Sigmoid colon (tissue), 7 donors: ENCODE results near the gene TBC1D1. TPM values are rescaled to one million over a fixed set of nuclear protein-coding genes. Genes with fewer than 3 reads are reported as not detected.

Experiments
- DNase-seq: peaks from one replicate; pipeline ENCODE4 v3.0.0-alpha.2; 2019
- H3K27ac ChIP-seq, 4 donors: fragments of 200-600 bp; sonication (generic); one replicate each; pipeline ENCODE4 v1.5.1; 2016 to 2019; ENCODE audit warnings: mild to moderate bottlenecking in 1 of 4
- H3K27me3 ChIP-seq, 3 donors: fragments of 200-600 bp; sonication (generic); one replicate each; pipeline ENCODE4 v1.5.1; 2019; ENCODE audit warnings: mild to moderate bottlenecking in 1 of 3
- H3K36me3 ChIP-seq, 4 donors: fragments of 200-600 bp; sonication (generic); one replicate each; pipeline ENCODE4 v1.5.1; 2016 to 2019
- H3K4me1 ChIP-seq, 4 donors: fragments of 200-600 bp; sonication (generic); one replicate each; pipeline ENCODE4 v1.5.1; 2017 to 2019
- H3K4me3 ChIP-seq, 4 donors: fragments of 200-600 bp; sonication (generic); one replicate each; pipeline ENCODE4 v1.5.1; 2017 to 2019; ENCODE audit warnings: mild to moderate bottlenecking in 2 of 4, moderate library complexity in 1 of 4
- H3K9me3 ChIP-seq, 4 donors: fragments of 200-600 bp in 3 of 4; sonication (generic) in 3 of 4; one replicate each; pipeline versions ENCODE4 v1.5.1 to v1.6.1; 2013 to 2019
- EP300 ChIP-seq, 4 donors: sonication (generic); formaldehyde crosslinking; IDR thresholded peaks; one replicate each; pipeline ENCODE4 v1.6.1; 2017; ENCODE audit warnings: antibody characterized with exemption in 4 of 4
- POLR2A ChIP-seq, 2 donors: fragments of 450-650 bp; IDR thresholded peaks; one replicate each; pipeline ENCODE4 v1.6.1; 2016; ENCODE audit warnings: antibody characterized with exemption in 2 of 2, mild to moderate bottlenecking in 2 of 2, moderate library complexity in 2 of 2
- POLR2AphosphoS5 ChIP-seq, 4 donors: sonication (generic); formaldehyde crosslinking; IDR thresholded peaks; one replicate each; pipeline ENCODE4 v1.6.1; 2017; ENCODE audit warnings: antibody characterized with exemption in 4 of 4
- WGBS, 2 donors: extraction: QIAGEN DNeasy Blood & Tissue Kit; methylation state at CpG; one replicate each; pipeline ENCODE4 v1.1.7; 2013; 5-methylcytosine and 5-hydroxymethylcytosine counted together
- intact Hi-C: fragments of 100-400 bp; cut with DNase I; formaldehyde crosslinking; loops from one replicate; pipeline ENCODE4 v1.15.1; 2023
- polyA plus RNA-seq, 3 donors: library from polyadenylated mRNA; stranded (reverse); fragments of 200-250 nt; gene quantifications; one replicate each; pipeline ENCODE4 v1.2.3, GENCODE V29; 2013
- total RNA-seq, 4 donors: library from RNA; depleted of rRNA; stranded (reverse); fragments of >200 nt; gene quantifications; one replicate each; pipeline ENCODE4 v1.1.0, GENCODE V29; 2016
- TF ChIP-seq, protein P1 (sequence below), 4 experiments: fragments of 450-650 bp in 3 of 4; fragments of 200-600 bp in 1 of 4; IDR thresholded peaks; one replicate each; pipeline ENCODE4 v1.5.1; 2016 to 2019; ENCODE audit warnings: antibody characterized with exemption in 4 of 4, mild to moderate bottlenecking in 3 of 4, moderate library complexity in 2 of 4
- donor health status: healthy with polysubstance abuse.
- donor health status: Bipolar disorder and iron deficiency.
- donor health status: healthy.

TBC1D1 gene
- total and polyA plus RNA-seq, 7 donors: 31.2 to 450 (median 253) TPM

DNA sequence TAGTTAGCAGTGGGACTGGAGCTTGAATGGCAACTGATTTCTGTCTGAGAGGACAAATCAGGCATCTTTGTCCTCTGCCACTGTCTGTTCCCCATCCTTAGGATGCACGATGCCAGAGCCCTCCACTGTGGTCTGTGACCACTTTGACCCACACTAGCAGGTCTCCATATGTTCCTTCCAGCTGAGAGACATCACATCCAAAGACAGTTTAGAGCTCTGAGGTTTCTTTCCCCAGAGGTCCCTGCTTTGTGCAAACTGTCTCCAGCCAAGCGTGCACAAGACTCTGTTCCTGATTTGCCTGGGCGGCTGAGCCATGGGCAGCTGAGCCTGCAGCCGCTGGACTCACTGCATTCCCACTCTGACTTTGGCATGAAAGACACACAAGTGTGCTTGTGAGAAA is 167.3 kb downstream of the TBC1D1 start:
- Histone ChIP-seq H3K4me3 (no peak overlapping the region), H3K9me3 (no peaks in the 10 kb centered on the region), H3K36me3 (peaks cover 12 to 39% (median 20%) of the 10 kb centered on the region in 4 donors), H3K27ac (peak overlapping the region in 2 of 4 donors; percentile 84 to 86), H3K27me3 (no peaks in the 10 kb centered on the region), H3K4me1 (peaks cover 0 to 83% (median 67%) of the 10 kb centered on the region in 4 donors)
- intact Hi-C loops: loop anchor here (10.0 kb wide), 1 partner anchor 537 kb away; no protein-coding TSS in a partner anchor
- WGBS, 2 donors: 77 to 94% methylated on average over 4 of the region's 4 CpGs
- TF ChIP-seq POLR2AphosphoS5 (IDR thresholded peaks at IDR 0.05): no peak
- TF ChIP-seq, protein P1, sequence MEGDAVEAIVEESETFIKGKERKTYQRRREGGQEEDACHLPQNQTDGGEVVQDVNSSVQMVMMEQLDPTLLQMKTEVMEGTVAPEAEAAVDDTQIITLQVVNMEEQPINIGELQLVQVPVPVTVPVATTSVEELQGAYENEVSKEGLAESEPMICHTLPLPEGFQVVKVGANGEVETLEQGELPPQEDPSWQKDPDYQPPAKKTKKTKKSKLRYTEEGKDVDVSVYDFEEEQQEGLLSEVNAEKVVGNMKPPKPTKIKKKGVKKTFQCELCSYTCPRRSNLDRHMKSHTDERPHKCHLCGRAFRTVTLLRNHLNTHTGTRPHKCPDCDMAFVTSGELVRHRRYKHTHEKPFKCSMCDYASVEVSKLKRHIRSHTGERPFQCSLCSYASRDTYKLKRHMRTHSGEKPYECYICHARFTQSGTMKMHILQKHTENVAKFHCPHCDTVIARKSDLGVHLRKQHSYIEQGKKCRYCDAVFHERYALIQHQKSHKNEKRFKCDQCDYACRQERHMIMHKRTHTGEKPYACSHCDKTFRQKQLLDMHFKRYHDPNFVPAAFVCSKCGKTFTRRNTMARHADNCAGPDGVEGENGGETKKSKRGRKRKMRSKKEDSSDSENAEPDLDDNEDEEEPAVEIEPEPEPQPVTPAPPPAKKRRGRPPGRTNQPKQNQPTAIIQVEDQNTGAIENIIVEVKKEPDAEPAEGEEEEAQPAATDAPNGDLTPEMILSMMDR (IDR thresholded peaks at IDR 0.05): no peak
- TF ChIP-seq POLR2A (IDR thresholded peaks at IDR 0.05): no peak
- no peak for DNase-seq

- no peak for DNase-seq
- Histone ChIP-seq H3K27ac (peak overlapping the region in 3 of 4 donors; percentile 59 to 80 (median 73)), H3K4me3 (no peak overlapping the region), H3K36me3 (peaks cover 0 to 29% (median 6%) of the 10 kb centered on the region in 4 donors), H3K27me3 (no peaks in the 10 kb centered on the region), H3K4me1 (peaks cover 0 to 76% (median 58%) of the 10 kb centered on the region in 4 donors), H3K9me3 (no peaks in the 10 kb centered on the region)
- WGBS, 2 donors: 50 to 67% methylated on average over 4 of the region's 4 CpGs
- TF ChIP-seq POLR2AphosphoS5 (IDR thresholded peaks at IDR 0.05) (peak; percentile 32 to 67 (median 60)), POLR2A (IDR thresholded peaks at IDR 0.05) (no peak)
- intact Hi-C loops: loop anchor here (5.0 kb wide), 3 partner anchors 66 to 611 kb away; no protein-coding TSS in a partner anchor
Measured at GRCh38 chr4:38060829-38061431, 170.0 kb downstream of the TBC1D1 start.

DNA sequence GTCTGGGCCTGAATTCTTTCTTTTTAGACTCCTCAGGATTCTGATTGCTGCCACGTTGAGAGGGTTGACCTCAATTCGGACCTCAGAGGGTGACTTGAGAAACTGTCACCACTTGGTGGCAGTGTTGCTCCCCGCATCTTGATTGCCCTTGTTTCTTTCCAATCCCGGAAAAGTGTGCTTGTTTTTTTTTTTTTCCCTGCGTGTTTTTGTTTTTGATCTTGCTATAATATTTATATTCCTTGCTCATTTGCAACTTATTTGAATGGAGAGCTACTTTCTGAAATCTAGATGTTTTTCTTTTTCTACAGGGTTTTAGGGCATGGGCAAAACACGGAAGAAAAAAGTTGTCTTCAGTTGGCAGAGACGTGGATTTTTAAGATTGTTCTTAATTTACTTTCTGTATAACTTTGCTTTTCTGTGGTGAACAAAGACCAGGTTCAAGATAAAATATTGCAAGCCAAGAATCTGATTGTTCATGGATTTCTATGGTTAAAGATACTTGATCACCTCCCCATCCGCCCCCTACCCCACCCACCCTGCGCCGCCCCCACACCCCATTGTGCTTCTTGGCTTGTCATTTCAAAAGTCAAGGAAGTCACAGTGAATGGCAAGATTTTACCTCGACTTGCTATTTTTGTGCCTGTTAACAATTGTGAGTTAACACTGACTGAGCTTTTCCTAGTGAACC is 171.3 kb downstream of the TBC1D1 start:
- 5 to 22% methylated on average over 11 of the region's 11 CpGs for WGBS, 2 donors
- peak; percentile 90 for DNase-seq
- peaks cover 0 to 64% (median 45%) of the 10 kb centered on the region in 4 donors for H3K4me1 ChIP-seq
- intact Hi-C loops: loop anchor here (1.0 to 5.0 kb wide), 5 partner anchors 65 to 669 kb away; no protein-coding TSS in a partner anchor
- H3K9me3 ChIP-seq: no peaks in the 10 kb centered on the region
- H3K27me3 ChIP-seq: no peaks in the 10 kb centered on the region
- TF ChIP-seq, protein P1 (IDR thresholded peaks at IDR 0.05): peak; percentile 71 to 82 (median 77)
- TF ChIP-seq POLR2A (IDR thresholded peaks at IDR 0.05): no peak
- TF ChIP-seq POLR2AphosphoS5 (IDR thresholded peaks at IDR 0.05): peak in 2 of 4 donors; percentile 32 to 45
- TF ChIP-seq EP300 (IDR thresholded peaks at IDR 0.05): no peak
- H3K4me3 ChIP-seq: peak overlapping the region; percentile 5 to 31 (median 27)
- peaks cover 0 to 33% (median 5%) of the 10 kb centered on the region in 4 donors for H3K36me3 ChIP-seq
- H3K27ac ChIP-seq: peak overlapping the region; percentile 71 to 80 (median 73)

- WGBS, 2 donors: 30 to 70% methylated on average over 4 of the region's 4 CpGs
- no peak for DNase-seq
- no peaks in the 10 kb centered on the region for H3K9me3 ChIP-seq
- peak in 1 of 4 donors; percentile 41 for TF ChIP-seq POLR2AphosphoS5 (IDR thresholded peaks at IDR 0.05)
- TF ChIP-seq, protein P1 (IDR thresholded peaks at IDR 0.05): no peak
- peaks cover 0 to 64% (median 40%) of the 10 kb centered on the region in 4 donors for H3K4me1 ChIP-seq
- intact Hi-C loops: loop anchor here (1.0 to 5.0 kb wide), 5 partner anchors 65 to 669 kb away; no protein-coding TSS in a partner anchor
- peaks cover 0 to 34% (median 9%) of the 10 kb centered on the region in 4 donors for H3K36me3 ChIP-seq
- H3K27me3 ChIP-seq: no peaks in the 10 kb centered on the region
- peak overlapping the region; percentile 71 to 80 (median 73) for H3K27ac ChIP-seq
- peak overlapping the region in 3 of 4 donors; percentile 25 to 31 (median 29) for H3K4me3 ChIP-seq
Measured at GRCh38 chr4:38062776-38063097, 171.9 kb downstream of the TBC1D1 start.

DNA sequence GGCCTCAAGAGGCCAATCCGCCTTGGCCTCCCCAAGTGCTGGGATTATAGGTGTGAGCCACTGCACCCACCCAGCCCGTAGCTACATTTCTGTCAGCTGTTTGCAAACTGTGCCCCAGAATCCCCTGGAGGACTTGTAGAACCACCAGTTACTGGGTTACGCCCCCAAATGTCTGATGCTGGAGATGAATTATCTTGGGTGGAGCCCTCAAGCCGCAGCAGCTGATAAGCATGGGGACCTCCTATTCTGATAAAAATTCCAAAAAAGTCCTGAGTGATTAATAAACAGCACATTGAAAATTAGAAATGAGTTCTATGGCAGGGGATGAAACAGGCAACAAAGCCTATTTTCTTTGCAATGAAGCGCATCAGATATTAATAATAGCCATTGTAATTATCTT is 174.3 kb downstream of the TBC1D1 start:
- H3K9me3 ChIP-seq: no peaks in the 10 kb centered on the region
- WGBS, 2 donors: 76 to 94% methylated on average over 5 of the region's 5 CpGs
- intact Hi-C loops: no loop called here
- H3K27ac ChIP-seq: no peak overlapping the region
- H3K27me3 ChIP-seq: no peaks in the 10 kb centered on the region
- TF ChIP-seq POLR2A (IDR thresholded peaks at IDR 0.05) (no peak), POLR2AphosphoS5 (IDR thresholded peaks at IDR 0.05) (no peak), EP300 (IDR thresholded peaks at IDR 0.05) (no peak)
- TF ChIP-seq, protein P1 (IDR thresholded peaks at IDR 0.05): no peak
- DNase-seq: no peak
- no peak overlapping the region for H3K4me3 ChIP-seq
- peaks cover 0 to 53% (median 31%) of the 10 kb centered on the region in 4 donors for H3K4me1 ChIP-seq
- peaks cover 0 to 44% (median 14%) of the 10 kb centered on the region in 4 donors for H3K36me3 ChIP-seq
